ENCODE data around the gene ERICH2. TPM values are rescaled to one million over a fixed set of nuclear protein-coding genes. Genes with fewer than 3 reads are reported as not detected.

ERICH2 gene
- total and polyA plus RNA-seq, 2 of the 13 experiments (the other 11 are each of a cell fraction or from before 2014, with no cell fraction given) = not detected

- TF ChIP-seq, protein P1, sequence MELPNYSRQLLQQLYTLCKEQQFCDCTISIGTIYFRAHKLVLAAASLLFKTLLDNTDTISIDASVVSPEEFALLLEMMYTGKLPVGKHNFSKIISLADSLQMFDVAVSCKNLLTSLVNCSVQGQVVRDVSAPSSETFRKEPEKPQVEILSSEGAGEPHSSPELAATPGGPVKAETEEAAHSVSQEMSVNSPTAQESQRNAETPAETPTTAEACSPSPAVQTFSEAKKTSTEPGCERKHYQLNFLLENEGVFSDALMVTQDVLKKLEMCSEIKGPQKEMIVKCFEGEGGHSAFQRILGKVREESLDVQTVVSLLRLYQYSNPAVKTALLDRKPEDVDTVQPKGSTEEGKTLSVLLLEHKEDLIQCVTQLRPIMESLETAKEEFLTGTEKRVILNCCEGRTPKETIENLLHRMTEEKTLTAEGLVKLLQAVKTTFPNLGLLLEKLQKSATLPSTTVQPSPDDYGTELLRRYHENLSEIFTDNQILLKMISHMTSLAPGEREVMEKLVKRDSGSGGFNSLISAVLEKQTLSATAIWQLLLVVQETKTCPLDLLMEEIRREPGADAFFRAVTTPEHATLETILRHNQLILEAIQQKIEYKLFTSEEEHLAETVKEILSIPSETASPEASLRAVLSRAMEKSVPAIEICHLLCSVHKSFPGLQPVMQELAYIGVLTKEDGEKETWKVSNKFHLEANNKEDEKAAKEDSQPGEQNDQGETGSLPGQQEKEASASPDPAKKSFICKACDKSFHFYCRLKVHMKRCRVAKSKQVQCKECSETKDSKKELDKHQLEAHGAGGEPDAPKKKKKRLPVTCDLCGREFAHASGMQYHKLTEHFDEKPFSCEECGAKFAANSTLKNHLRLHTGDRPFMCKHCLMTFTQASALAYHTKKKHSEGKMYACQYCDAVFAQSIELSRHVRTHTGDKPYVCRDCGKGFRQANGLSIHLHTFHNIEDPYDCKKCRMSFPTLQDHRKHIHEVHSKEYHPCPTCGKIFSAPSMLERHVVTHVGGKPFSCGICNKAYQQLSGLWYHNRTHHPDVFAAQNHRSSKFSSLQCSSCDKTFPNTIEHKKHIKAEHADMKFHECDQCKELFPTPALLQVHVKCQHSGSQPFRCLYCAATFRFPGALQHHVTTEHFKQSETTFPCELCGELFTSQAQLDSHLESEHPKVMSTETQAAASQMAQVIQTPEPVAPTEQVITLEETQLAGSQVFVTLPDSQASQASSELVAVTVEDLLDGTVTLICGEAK (IDR thresholded peaks at IDR 0.05) = no peak
- TF ChIP-seq, protein P1 (CRISPR knock-in tag; IDR thresholded peaks at IDR 0.05) = peak; percentile 31; the same call in 1 of the 2 replicates
- TF ChIP-seq PHF8 (CRISPR knock-in tag; IDR thresholded peaks at IDR 0.05) = peak; percentile 69
- TF ChIP-seq KDM2A (CRISPR knock-in tag; IDR thresholded peaks at IDR 0.05; ENCODE audit: borderline replicate concordance, low read depth) = peak; percentile 72
- TF ChIP-seq SMARCE1 (IDR thresholded peaks at IDR 0.05; ENCODE audit: borderline replicate concordance) = no peak
- no peak for TF ChIP-seq HNRNPUL1 (IDR thresholded peaks at IDR 0.05; ENCODE audit: low read depth, low read length)
- TF ChIP-seq ZFP62 (CRISPR knock-in tag; IDR thresholded peaks at IDR 0.05) = no peak
- no peak for TF ChIP-seq NR2F2 (IDR thresholded peaks at IDR 0.05; ENCODE audit: borderline replicate concordance, low read depth)
- TF ChIP-seq ZNF83 (CRISPR knock-in tag; IDR thresholded peaks at IDR 0.05; ENCODE audit: borderline replicate concordance) = no peak
- TF ChIP-seq SPEN (CRISPR knock-in tag; IDR thresholded peaks at IDR 0.05; ENCODE audit: low read depth) = peak; percentile 59
- TF ChIP-seq, protein P2, sequence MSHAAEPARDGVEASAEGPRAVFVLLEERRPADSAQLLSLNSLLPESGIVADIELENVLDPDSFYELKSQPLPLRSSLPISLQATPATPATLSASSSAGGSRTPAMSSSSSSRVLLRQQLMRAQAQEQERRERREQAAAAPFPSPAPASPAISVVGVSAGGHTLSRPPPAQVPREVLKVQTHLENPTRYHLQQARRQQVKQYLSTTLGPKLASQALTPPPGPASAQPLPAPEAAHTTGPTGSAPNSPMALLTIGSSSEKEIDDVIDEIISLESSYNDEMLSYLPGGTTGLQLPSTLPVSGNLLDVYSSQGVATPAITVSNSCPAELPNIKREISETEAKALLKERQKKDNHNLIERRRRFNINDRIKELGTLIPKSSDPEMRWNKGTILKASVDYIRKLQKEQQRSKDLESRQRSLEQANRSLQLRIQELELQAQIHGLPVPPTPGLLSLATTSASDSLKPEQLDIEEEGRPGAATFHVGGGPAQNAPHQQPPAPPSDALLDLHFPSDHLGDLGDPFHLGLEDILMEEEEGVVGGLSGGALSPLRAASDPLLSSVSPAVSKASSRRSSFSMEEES (CRISPR knock-in tag; IDR thresholded peaks at IDR 0.05) = no peak
- TF ChIP-seq NFKB2 (CRISPR knock-in tag; IDR thresholded peaks at IDR 0.05; ENCODE audit: borderline replicate concordance) = no peak
- peak; percentile 37 for TF ChIP-seq YY1 (IDR thresholded peaks at IDR 0.05; ENCODE audit: insufficient read depth, insufficient replicate concordance, low read depth, low read length)
- TF ChIP-seq, protein P3, sequence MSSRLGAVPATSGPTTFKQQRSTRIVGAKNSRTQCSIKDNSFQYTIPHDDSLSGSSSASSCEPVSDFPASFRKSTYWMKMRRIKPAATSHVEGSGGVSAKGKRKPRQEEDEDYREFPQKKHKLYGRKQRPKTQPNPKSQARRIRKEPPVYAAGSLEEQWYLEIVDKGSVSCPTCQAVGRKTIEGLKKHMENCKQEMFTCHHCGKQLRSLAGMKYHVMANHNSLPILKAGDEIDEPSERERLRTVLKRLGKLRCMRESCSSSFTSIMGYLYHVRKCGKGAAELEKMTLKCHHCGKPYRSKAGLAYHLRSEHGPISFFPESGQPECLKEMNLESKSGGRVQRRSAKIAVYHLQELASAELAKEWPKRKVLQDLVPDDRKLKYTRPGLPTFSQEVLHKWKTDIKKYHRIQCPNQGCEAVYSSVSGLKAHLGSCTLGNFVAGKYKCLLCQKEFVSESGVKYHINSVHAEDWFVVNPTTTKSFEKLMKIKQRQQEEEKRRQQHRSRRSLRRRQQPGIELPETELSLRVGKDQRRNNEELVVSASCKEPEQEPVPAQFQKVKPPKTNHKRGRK (CRISPR knock-in tag; IDR thresholded peaks at IDR 0.05) = 0 out of 2 replicates have a peak, but pooled peaks have one; percentile 69
- no peak; the same call in 1 of the 2 replicates for TF ChIP-seq ZFP82 (CRISPR knock-in tag; IDR thresholded peaks at IDR 0.05; ENCODE audit: borderline replicate concordance)
- TF ChIP-seq HHEX (CRISPR knock-in tag; IDR thresholded peaks at IDR 0.05) = no peak
- TF ChIP-seq CCDC6 (CRISPR knock-in tag; IDR thresholded peaks at IDR 0.05) = no peak; the same call in 1 of the 2 replicates
- TF ChIP-seq MEIS2 (CRISPR knock-in tag; IDR thresholded peaks at IDR 0.05) = no peak; the same call in 1 of the 2 replicates
Measured at GRCh38 chr2:170770606-170771420, 635 bp downstream of the ERICH2 start (continued).
